T-helper 1 cell treated with Interleukin-12 subunit alpha and Interleukin-12 subunit beta and Interleukin-4 antibody, amounts not matched to agents 30 μg/mL and 1 μg/mL, for 36 hours (primary cell): ENCODE results near the gene SND1.

Source experiments
- H3K27ac Mint-ChIP-seq: one replicate; pipeline ENCODE4 v1.8.0; 2021; ENCODE audit warnings: mild to moderate bottlenecking, mixed read lengths
- H3K27me3 Mint-ChIP-seq: one replicate; pipeline ENCODE4 v1.8.0; 2021; ENCODE audit warnings: low read depth, mixed read lengths
- H3K36me3 Mint-ChIP-seq: one replicate; pipeline ENCODE4 v1.8.0; 2021; ENCODE audit warnings: low read depth, mixed read lengths
- H3K4me1 Mint-ChIP-seq: one replicate; pipeline ENCODE4 v1.8.0; 2021; ENCODE audit warnings: low read depth, mixed read lengths
- H3K4me3 Mint-ChIP-seq: one replicate; pipeline ENCODE4 v1.8.0; 2021; ENCODE audit warnings: mild to moderate bottlenecking, moderate library complexity, mixed read lengths
- H3K9me3 Mint-ChIP-seq: one replicate; pipeline ENCODE4 v1.8.0; 2021; ENCODE audit warnings: mixed read lengths

SND1 gene

GRCh38 chr7:128033246-128033645 is 381.3 kb downstream of the SND1 start:
- Mint-ChIP-seq H3K4me1 (peaks cover 4% of the 10 kb centered on the region), H3K27me3 (peaks cover 37% of the 10 kb centered on the region), H3K27ac (no peak overlapping the region), H3K4me3 (no peak overlapping the region), H3K9me3 (no peaks in the 10 kb centered on the region), H3K36me3 (peaks cover 13% of the 10 kb centered on the region)

GRCh38 chr7:128034825-128035224 is 382.8 kb downstream of the SND1 start:
- peaks cover 28% of the 10 kb centered on the region for H3K27me3 Mint-ChIP-seq
- no peak overlapping the region for H3K4me3 Mint-ChIP-seq
- H3K9me3 Mint-ChIP-seq = no peaks in the 10 kb centered on the region
- peaks cover 8% of the 10 kb centered on the region for H3K4me1 Mint-ChIP-seq
- H3K36me3 Mint-ChIP-seq = peaks cover 3% of the 10 kb centered on the region
- H3K27ac Mint-ChIP-seq = no peak overlapping the region

- no peak overlapping the region for H3K27ac Mint-ChIP-seq
- peaks cover 3% of the 10 kb centered on the region for H3K4me1 Mint-ChIP-seq
- peaks cover 19% of the 10 kb centered on the region for H3K27me3 Mint-ChIP-seq
- no peak overlapping the region for H3K4me3 Mint-ChIP-seq
- peaks cover 3% of the 10 kb centered on the region for H3K36me3 Mint-ChIP-seq
- no peaks in the 10 kb centered on the region for H3K9me3 Mint-ChIP-seq
These were observed 383.7 kb downstream of the SND1 start for GRCh38 chr7:128035712-128036111.

GRCh38 chr7:128036226-128036940 is 384.4 kb downstream of the SND1 start:
- peaks cover 18% of the 10 kb centered on the region for H3K27me3 Mint-ChIP-seq

DNA sequence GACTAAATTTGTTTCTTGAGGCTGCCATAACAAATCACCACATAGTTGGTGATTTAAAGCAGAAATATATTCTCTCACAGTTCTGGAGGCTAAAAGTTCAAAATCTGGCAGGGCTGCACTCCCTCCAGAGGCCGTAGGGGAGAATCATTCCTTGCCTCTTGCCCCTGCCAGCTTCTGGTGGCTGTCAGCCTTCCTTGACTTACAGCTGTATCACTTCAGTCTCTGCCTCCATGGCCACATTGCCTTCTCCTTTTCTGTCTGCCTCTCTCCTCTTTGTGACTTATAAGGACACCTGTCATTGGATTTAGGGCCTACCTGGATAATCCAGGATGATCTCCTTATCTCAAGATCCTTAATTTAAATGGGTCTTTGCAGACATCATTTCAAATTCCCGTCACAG is 385.1 kb downstream of the SND1 start:
- H3K27ac Mint-ChIP-seq = no peak overlapping the region
- no peaks in the 10 kb centered on the region for H3K9me3 Mint-ChIP-seq
- H3K4me1 Mint-ChIP-seq = peaks cover 3% of the 10 kb centered on the region
- peaks cover 3% of the 10 kb centered on the region for H3K36me3 Mint-ChIP-seq
- no peak overlapping the region for H3K4me3 Mint-ChIP-seq
- peaks cover 14% of the 10 kb centered on the region for H3K27me3 Mint-ChIP-seq

More at GRCh38 chr7:128036226-128036940, 384.4 kb downstream of the SND1 start:
- Mint-ChIP-seq H3K36me3 (peaks cover 3% of the 10 kb centered on the region), H3K4me3 (no peak overlapping the region), H3K4me1 (peaks cover 3% of the 10 kb centered on the region), H3K9me3 (no peaks in the 10 kb centered on the region), H3K27ac (no peak overlapping the region)

- H3K4me1 Mint-ChIP-seq = peaks cover 3% of the 10 kb centered on the region
- peaks cover 10% of the 10 kb centered on the region for H3K27me3 Mint-ChIP-seq
- H3K27ac Mint-ChIP-seq = no peak overlapping the region
- H3K36me3 Mint-ChIP-seq = peaks cover 3% of the 10 kb centered on the region
- no peaks in the 10 kb centered on the region for H3K9me3 Mint-ChIP-seq
- H3K4me3 Mint-ChIP-seq = no peak overlapping the region
These were observed 386.1 kb downstream of the SND1 start for GRCh38 chr7:128037880-128038619.

DNA sequence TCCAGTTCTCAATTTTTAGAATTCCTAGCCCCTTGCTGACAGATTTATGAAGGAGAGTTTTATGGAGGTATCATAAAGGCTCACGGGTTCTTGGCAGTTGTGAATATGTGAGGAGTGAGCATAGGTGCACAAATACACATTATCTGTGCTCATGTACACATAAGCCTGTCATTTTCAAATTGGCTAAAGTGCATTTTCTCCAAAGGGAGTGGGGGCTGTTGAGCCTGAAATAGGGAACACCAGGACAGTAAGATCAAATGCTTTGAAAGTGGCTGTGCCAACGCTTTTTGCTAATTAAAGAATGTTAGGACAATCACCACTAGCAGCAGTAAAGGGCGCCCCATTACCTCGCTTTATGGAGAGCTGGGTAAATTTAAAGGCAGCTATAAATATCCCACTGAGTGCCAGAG is 387.6 kb downstream of the SND1 start:
- Mint-ChIP-seq H3K4me3 (no peak overlapping the region), H3K27me3 (no peaks in the 10 kb centered on the region)

DNA sequence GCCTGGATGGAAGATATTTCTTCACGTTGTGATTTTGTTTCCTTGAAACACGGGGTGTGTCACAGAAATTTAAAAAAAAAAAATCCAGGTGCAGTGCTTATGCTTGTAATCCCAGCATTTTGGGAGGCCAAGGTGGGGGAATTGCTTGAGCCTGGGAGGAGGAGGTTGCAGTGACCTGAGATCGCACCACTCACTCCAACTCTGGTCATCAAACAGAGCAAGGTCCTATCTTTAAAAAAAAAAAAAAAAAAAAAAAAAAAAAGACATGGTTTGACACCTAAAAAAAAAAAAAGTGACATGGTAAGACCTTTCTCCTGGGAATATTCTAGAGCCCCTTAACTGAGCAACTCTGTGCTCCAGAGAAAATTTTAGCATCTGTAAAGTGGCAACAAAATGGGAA is 388.2 kb downstream of the SND1 start:
- H3K27ac Mint-ChIP-seq = no peak overlapping the region
- no peak overlapping the region for H3K4me3 Mint-ChIP-seq
- peaks cover 3% of the 10 kb centered on the region for H3K36me3 Mint-ChIP-seq
- no peaks in the 10 kb centered on the region for H3K9me3 Mint-ChIP-seq
- H3K4me1 Mint-ChIP-seq = peaks cover 13% of the 10 kb centered on the region
- H3K27me3 Mint-ChIP-seq = no peaks in the 10 kb centered on the region

More for the DNA sequence above, 387.6 kb downstream of the SND1 start:
- Mint-ChIP-seq H3K36me3 (peaks cover 3% of the 10 kb centered on the region), H3K9me3 (no peaks in the 10 kb centered on the region), H3K4me1 (peaks cover 8% of the 10 kb centered on the region), H3K27ac (no peak overlapping the region)

DNA sequence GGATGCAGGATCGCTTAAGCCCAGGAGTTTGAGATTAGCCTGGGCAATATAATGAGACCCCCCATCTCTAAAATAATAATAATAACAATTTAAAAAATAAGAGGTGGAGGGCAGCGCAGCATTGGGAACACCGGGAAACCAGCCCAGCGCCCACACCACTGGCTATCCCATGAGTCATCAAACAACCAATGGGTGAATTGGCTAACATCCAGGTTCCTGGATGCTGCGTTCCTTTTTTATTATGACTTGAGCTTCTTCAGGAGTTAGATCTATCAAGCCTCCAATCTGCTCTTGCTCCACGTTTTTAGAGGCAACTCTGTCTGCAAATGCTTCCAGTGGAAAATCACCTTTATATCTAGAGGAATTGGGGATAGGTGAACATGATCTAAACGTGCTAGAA is 389.2 kb downstream of the SND1 start:
- Mint-ChIP-seq H3K4me3 (no peak overlapping the region), H3K27ac (no peak overlapping the region), H3K27me3 (no peaks in the 10 kb centered on the region), H3K9me3 (no peaks in the 10 kb centered on the region), H3K36me3 (peaks cover 3% of the 10 kb centered on the region), H3K4me1 (peaks cover 15% of the 10 kb centered on the region)

GRCh38 chr7:128042012-128042411 is 390.0 kb downstream of the SND1 start:
- peaks cover 3% of the 10 kb centered on the region for H3K36me3 Mint-ChIP-seq
- no peaks in the 10 kb centered on the region for H3K9me3 Mint-ChIP-seq
- H3K4me3 Mint-ChIP-seq = no peak overlapping the region
- no peak overlapping the region for H3K27ac Mint-ChIP-seq
- no peaks in the 10 kb centered on the region for H3K27me3 Mint-ChIP-seq
- H3K4me1 Mint-ChIP-seq = peaks cover 15% of the 10 kb centered on the region

GRCh38 chr7:128044064-128044463 is 392.1 kb downstream of the SND1 start:
- H3K4me1 Mint-ChIP-seq = peaks cover 12% of the 10 kb centered on the region
- H3K27me3 Mint-ChIP-seq = no peaks in the 10 kb centered on the region
- H3K36me3 Mint-ChIP-seq = peaks cover under 1% of the 10 kb centered on the region
- H3K4me3 Mint-ChIP-seq = no peak overlapping the region
- H3K27ac Mint-ChIP-seq = no peak overlapping the region
- no peaks in the 10 kb centered on the region for H3K9me3 Mint-ChIP-seq

- Mint-ChIP-seq H3K9me3 (no peaks in the 10 kb centered on the region), H3K27me3 (no peaks in the 10 kb centered on the region), H3K36me3 (no peaks in the 10 kb centered on the region), H3K27ac (no peak overlapping the region), H3K4me1 (peaks cover 12% of the 10 kb centered on the region), H3K4me3 (no peak overlapping the region)
These were observed 393.2 kb downstream of the SND1 start for GRCh38 chr7:128045158-128045557.

- Mint-ChIP-seq H3K27me3 (no peaks in the 10 kb centered on the region), H3K4me1 (peaks cover 12% of the 10 kb centered on the region), H3K4me3 (no peak overlapping the region), H3K27ac (no peak overlapping the region), H3K36me3 (no peaks in the 10 kb centered on the region), H3K9me3 (no peaks in the 10 kb centered on the region)
These were observed 393.8 kb downstream of the SND1 start for GRCh38 chr7:128045766-128046165.

GRCh38 chr7:128052404-128052803 is 400.4 kb downstream of the SND1 start:
- H3K4me3 Mint-ChIP-seq = no peak overlapping the region
- H3K4me1 Mint-ChIP-seq = peaks cover 2% of the 10 kb centered on the region
- H3K36me3 Mint-ChIP-seq = peaks cover 3% of the 10 kb centered on the region
- no peaks in the 10 kb centered on the region for H3K27me3 Mint-ChIP-seq
- H3K9me3 Mint-ChIP-seq = no peaks in the 10 kb centered on the region
- no peak overlapping the region for H3K27ac Mint-ChIP-seq

- peaks cover 3% of the 10 kb centered on the region for H3K36me3 Mint-ChIP-seq
These were observed 401.0 kb downstream of the SND1 start for GRCh38 chr7:128053023-128053422.

More at GRCh38 chr7:128053023-128053422, 401.0 kb downstream of the SND1 start:
- no peak overlapping the region for H3K27ac Mint-ChIP-seq
- no peaks in the 10 kb centered on the region for H3K9me3 Mint-ChIP-seq
- H3K4me3 Mint-ChIP-seq = no peak overlapping the region
- H3K27me3 Mint-ChIP-seq = no peaks in the 10 kb centered on the region
- H3K4me1 Mint-ChIP-seq = peaks cover 5% of the 10 kb centered on the region
